Glutamatergic neuron (in vitro differentiated cells): ENCODE results near the gene NCR1. TPM values are rescaled to one million over a fixed set of nuclear protein-coding genes. Genes with fewer than 3 reads are reported as not detected.
"Not testable (repeated sequence)": the region's sequence is repeated elsewhere in the genome, so short reads cannot be mapped to it uniquely, and the experiment has no call there.

ENCODE experiments used
- DNase-seq: peaks from one replicate; pipeline ENCODE4 v3.0.0; 2022
- H3K27ac Mint-ChIP-seq: one replicate; pipeline ENCODE4 v1.8.0; 2020; ENCODE audit warnings: mild to moderate bottlenecking, mixed read lengths, inconsistent platforms; ENCODE audit not compliant: unreplicated experiment
- H3K27me3 Mint-ChIP-seq: one replicate; pipeline ENCODE4 v1.8.0; 2020; ENCODE audit warnings: mild to moderate bottlenecking, moderate library complexity, mixed read lengths, inconsistent platforms; ENCODE audit not compliant: unreplicated experiment
- H3K36me3 Mint-ChIP-seq: one replicate; pipeline ENCODE4 v1.8.0; 2020; ENCODE audit warnings: mild to moderate bottlenecking, mixed read lengths, inconsistent platforms; ENCODE audit not compliant: unreplicated experiment
- H3K4me1 Mint-ChIP-seq: one replicate; pipeline ENCODE4 v1.8.0; 2020; ENCODE audit warnings: mild to moderate bottlenecking, low read depth, mixed read lengths, inconsistent platforms; ENCODE audit not compliant: unreplicated experiment
- H3K4me3 Mint-ChIP-seq: one replicate; pipeline ENCODE4 v1.8.0; 2020; ENCODE audit warnings: mild to moderate bottlenecking, mixed read lengths, inconsistent platforms; ENCODE audit not compliant: unreplicated experiment
- H3K9me3 Mint-ChIP-seq: one replicate; pipeline ENCODE4 v1.8.0; 2020; ENCODE audit warnings: mild to moderate bottlenecking, moderate library complexity, mixed read lengths, inconsistent platforms; ENCODE audit not compliant: unreplicated experiment
- CTCF ChIP-seq: fragments of 200-600 bp; sonication (generic); IDR thresholded peaks from one replicate; pipeline ENCODE4 v1.5.0; 2021; ENCODE audit not compliant: partially characterized antibody, unreplicated experiment
- total RNA-seq: library from RNA; stranded (reverse); fragmentation: NEBNext Ultra II Directional; extraction: Animal tissue kit (Norgen Biotek cat#: 25700); gene quantifications from one replicate; pipeline ENCODE4 v1.2.1, GENCODE V29; 2021; ENCODE audit not compliant: unreplicated experiment

Gene NCR1
- total RNA-seq, 1 donor from 2014 or later, result not detected

DNA sequence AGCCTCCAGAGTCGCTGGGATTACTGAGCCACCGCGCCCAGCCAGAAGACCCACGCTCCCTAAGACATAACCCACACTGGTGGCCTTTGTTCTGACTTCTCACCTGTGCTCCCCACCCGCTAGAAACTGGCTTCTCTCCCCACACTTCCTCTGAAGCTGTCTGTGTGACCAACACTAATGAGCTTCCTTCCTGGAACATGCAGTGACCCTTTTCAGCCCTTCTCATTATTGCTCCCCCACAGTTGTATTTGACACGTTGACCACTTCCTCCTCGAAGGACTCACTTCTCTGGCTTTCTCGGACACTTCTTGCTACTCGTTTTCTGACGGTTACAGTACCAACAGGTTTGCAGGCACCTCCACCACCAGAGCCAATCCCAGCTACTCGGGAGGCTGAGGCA lies 10.9 kb downstream of the NCR1 start:
- Mint-ChIP-seq H3K27me3 (peaks cover 1% of the 10 kb centered on the region), H3K4me3 (no peak overlapping the region), H3K36me3 (no peaks in the 10 kb centered on the region), H3K27ac (no peak overlapping the region), H3K9me3 (no peaks in the 10 kb centered on the region), H3K4me1 (no peaks in the 10 kb centered on the region)
- TF ChIP-seq CTCF, result no peak
- no peak for DNase-seq

GRCh38 chr19:54918499-54918898 lies 12.6 kb downstream of the NCR1 start:
- H3K9me3 Mint-ChIP-seq, result no peaks in the 10 kb centered on the region
- H3K4me3 Mint-ChIP-seq, result no peak overlapping the region
- DNase-seq, result no peak
- H3K27me3 Mint-ChIP-seq, result peaks cover 2% of the 10 kb centered on the region
- no peaks in the 10 kb centered on the region for H3K4me1 Mint-ChIP-seq
- no peak overlapping the region for H3K27ac Mint-ChIP-seq
- no peaks in the 10 kb centered on the region for H3K36me3 Mint-ChIP-seq
- no peak for TF ChIP-seq CTCF

GRCh38 chr19:54919646-54920563 lies 14.0 kb downstream of the NCR1 start:
- H3K4me1 Mint-ChIP-seq, H3K36me3 Mint-ChIP-seq, H3K9me3 Mint-ChIP-seq, H3K4me3 Mint-ChIP-seq, H3K27ac Mint-ChIP-seq, H3K27me3 Mint-ChIP-seq: not testable (repeated sequence)
- peak; percentile 49 for TF ChIP-seq CTCF
- peak; percentile 36 for DNase-seq

DNA sequence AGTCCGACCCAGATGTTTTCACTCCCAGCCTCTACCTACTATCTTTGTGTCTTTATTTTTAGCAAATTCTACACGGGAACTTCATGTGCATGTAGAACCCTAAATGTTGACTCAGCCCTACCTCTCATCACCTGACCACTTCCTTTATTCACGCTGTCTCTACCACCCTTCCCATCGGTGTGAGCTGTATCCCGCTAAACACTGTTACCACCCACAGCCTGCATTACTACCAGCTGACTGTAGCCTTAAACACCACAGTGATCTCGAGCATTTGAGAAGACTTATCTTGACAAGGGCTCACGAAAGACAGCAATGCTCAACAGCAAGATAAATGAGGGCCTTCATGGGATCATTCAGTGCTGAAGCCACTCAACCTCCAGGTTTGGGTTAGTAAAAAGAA lies 15.1 kb downstream of the NCR1 start:
- Mint-ChIP-seq H3K4me1 (no peaks in the 10 kb centered on the region), H3K4me3 (no peak overlapping the region)

More for the DNA sequence above, 15.1 kb downstream of the NCR1 start:
- TF ChIP-seq CTCF, result no peak
- DNase-seq, result no peak
- Mint-ChIP-seq H3K27ac (peak overlapping the region; percentile 8), H3K27me3 (peaks cover 2% of the 10 kb centered on the region), H3K9me3 (peaks cover 2% of the 10 kb centered on the region), H3K36me3 (peaks cover 5% of the 10 kb centered on the region)
